ENCODE results near the gene SV2B. TPM values are rescaled to one million over a fixed set of nuclear protein-coding genes. Genes with fewer than 3 reads are reported as not detected.

Gene SV2B
- total RNA-seq, 1 experiment from 2014 or later: not detected

DNA sequence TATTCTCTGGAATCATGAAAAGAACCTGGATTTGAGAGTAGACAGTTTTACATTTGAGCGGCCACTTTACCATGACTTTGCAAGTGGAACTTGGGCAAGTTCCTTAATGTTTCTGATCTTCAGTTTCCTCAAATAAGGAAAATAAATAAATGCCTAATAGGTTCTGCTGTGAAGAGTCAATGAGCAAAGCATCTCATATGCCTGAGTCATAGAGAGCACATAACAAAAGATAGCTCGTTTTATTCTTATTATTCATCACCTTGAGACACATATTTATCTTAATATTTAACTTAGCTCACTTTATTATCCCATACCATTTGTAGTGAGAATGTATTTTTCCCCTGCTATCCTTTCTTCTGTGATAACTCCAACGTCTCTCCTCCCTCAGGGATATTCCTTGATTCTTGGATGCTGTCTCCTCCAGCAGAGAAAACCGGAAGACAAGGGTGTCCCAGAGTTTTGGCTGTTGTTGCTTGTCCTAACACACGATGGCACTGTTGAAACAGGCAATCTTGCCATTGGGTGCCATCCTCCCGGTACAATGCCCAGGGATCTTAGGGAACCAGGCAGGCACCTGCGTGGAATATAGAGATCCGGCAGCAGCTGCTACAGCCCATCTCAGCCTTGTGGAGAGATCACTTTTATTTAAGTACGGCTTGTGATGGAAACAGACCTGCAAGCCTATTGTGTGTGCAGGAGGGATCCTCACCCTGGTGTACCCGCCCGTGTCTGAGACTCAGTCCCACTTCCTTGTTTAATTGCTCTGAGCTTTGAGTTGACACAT lies 44.3 kb upstream of the SV2B start:
- Histone ChIP-seq H4K8ac (replicated peaks; ENCODE audit: insufficient read length, low read depth, low read length) (no peak overlapping the region), H2BK12ac (ENCODE audit: insufficient read length, low read depth, low read length) (no peak overlapping the region), H2AFZ (ENCODE audit: low read length) (no peak overlapping the region)

More for the DNA sequence above, 44.3 kb upstream of the SV2B start:
- Histone ChIP-seq H2BK15ac (ENCODE audit: low read depth, low read length) (no peak overlapping the region), H3K27ac (ENCODE audit: insufficient read length, low read depth, low read length) (no peak overlapping the region), H4K20me1 (ENCODE audit: control insufficient read depth, insufficient read depth, insufficient read length) (no peaks in the 10 kb centered on the region), H3K14ac (ENCODE audit: insufficient read depth, low read length) (no peak overlapping the region), H3K4me2 (ENCODE audit: insufficient read depth, insufficient read length, low read length) (peak overlapping the region; percentile 18), H3K27me3 (ENCODE audit: insufficient read depth, low read length) (no peaks in the 10 kb centered on the region), H3K4ac (ENCODE audit: low read depth, low read length) (no peak overlapping the region), H3K79me2 (ENCODE audit: insufficient read depth, low read length) (no peaks in the 10 kb centered on the region), H2BK120ac (ENCODE audit: low read depth, low read length, poor library complexity, severe bottlenecking) (no peak overlapping the region), H2BK5ac (ENCODE audit: insufficient read length, low read length) (no peak overlapping the region), H4K5ac (ENCODE audit: insufficient read length, low read depth, low read length) (no peak overlapping the region), H3K23me2 (ENCODE audit: insufficient read length, low read depth, low read length, poor library complexity, severe bottlenecking) (no peaks in the 10 kb centered on the region), H3K9me3 (ENCODE audit: control insufficient read depth, low read depth, low read length) (no peaks in the 10 kb centered on the region), H2BK20ac (ENCODE audit: low read depth, low read length, poor library complexity, severe bottlenecking) (no peak overlapping the region), H3K56ac (ENCODE audit: insufficient read length, low read depth, low read length) (no peak overlapping the region), H3K9ac (ENCODE audit: extremely low read depth, insufficient read length, low read length) (no peak overlapping the region), H2AK5ac (ENCODE audit: insufficient read length, low read length) (no peak overlapping the region), H3K23ac (ENCODE audit: insufficient read length, low read depth, low read length) (no peak overlapping the region), H3K4me1 (ENCODE audit: insufficient read depth, low read length) (no peaks in the 10 kb centered on the region), H3T11ph (ENCODE audit: low read length) (no peak overlapping the region), H3K79me1 (ENCODE audit: insufficient read depth, low read depth, low read length, poor library complexity, severe bottlenecking) (no peaks in the 10 kb centered on the region), H3K18ac (ENCODE audit: insufficient read length, low read depth, low read length) (no peak overlapping the region), H4K91ac (ENCODE audit: insufficient read length, low read depth, low read length) (no peak overlapping the region)
- no peak overlapping the region for H3K27ac Mint-ChIP-seq
- H3K36me3 Mint-ChIP-seq (ENCODE audit: insufficient read depth in 1 of 3, low read depth in 3 of 3): no peaks in the 10 kb centered on the region
- no CpG with 5 or more reads among the region's 11 CpGs for WGBS (ENCODE audit: extremely low coverage, insufficient read length, low lambda C conversion rate)
- peaks cover 0 to under 1% of the 10 kb centered on the region in 2 experiments; a peak in 3 of 5 replicates for H3K9me3 Mint-ChIP-seq
- TF ChIP-seq, protein P1, sequence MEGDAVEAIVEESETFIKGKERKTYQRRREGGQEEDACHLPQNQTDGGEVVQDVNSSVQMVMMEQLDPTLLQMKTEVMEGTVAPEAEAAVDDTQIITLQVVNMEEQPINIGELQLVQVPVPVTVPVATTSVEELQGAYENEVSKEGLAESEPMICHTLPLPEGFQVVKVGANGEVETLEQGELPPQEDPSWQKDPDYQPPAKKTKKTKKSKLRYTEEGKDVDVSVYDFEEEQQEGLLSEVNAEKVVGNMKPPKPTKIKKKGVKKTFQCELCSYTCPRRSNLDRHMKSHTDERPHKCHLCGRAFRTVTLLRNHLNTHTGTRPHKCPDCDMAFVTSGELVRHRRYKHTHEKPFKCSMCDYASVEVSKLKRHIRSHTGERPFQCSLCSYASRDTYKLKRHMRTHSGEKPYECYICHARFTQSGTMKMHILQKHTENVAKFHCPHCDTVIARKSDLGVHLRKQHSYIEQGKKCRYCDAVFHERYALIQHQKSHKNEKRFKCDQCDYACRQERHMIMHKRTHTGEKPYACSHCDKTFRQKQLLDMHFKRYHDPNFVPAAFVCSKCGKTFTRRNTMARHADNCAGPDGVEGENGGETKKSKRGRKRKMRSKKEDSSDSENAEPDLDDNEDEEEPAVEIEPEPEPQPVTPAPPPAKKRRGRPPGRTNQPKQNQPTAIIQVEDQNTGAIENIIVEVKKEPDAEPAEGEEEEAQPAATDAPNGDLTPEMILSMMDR (conservative IDR thresholded peaks at IDR 0.05): peak; percentile 87
- peaks cover 48% of the 10 kb centered on the region for H3K27me3 Mint-ChIP-seq (ENCODE audit: low read depth)
- DNase-seq: peak; percentile 79
- no peak overlapping the region for H3K4me3 Mint-ChIP-seq
- H3K4me1 Mint-ChIP-seq: peaks cover 4 to 9% of the 10 kb centered on the region in 2 experiments; a peak in 2 of 4 replicates

Data from H9 (cell line).